ENCODE measurements around the gene HEXB.
A peak's percentile ranks its signal among the peaks of the same experiment; 100 is the strongest.

HEXB gene

GRCh38 chr5:74684900-74685851, at the start of gene HEXB:
HEXB (plus strand) TSS chr5:74685233; CDS start chr5:74685261, 28 bp downstream.
- DNase-seq (ENCODE audit: low spot score), result peak; percentile 90
- no peak for TF ChIP-seq CTCF (IDR thresholded peaks at IDR 0.05; ENCODE audit: borderline replicate concordance, control extremely low read depth, extremely low read depth, insufficient read depth, missing control alignments)
- in situ Hi-C loops (cut with MboI; ENCODE audit: low sequenced_read_pairs, unreplicated experiment), result no loop called here

- in situ Hi-C loops (cut with MboI; ENCODE audit: low sequenced_read_pairs, unreplicated experiment), result no loop called here
- no peak for TF ChIP-seq CTCF (IDR thresholded peaks at IDR 0.05; ENCODE audit: borderline replicate concordance, control extremely low read depth, extremely low read depth, insufficient read depth, missing control alignments)
- DNase-seq (ENCODE audit: low spot score), result no peak
These were observed 48.9 kb upstream of the HEXB start for GRCh38 chr5:74636149-74636548.

GRCh38 chr5:74636552-74636951, 48.5 kb upstream of the HEXB start:
- in situ Hi-C loops (cut with MboI; ENCODE audit: low sequenced_read_pairs, unreplicated experiment), result no loop called here
- no peak for DNase-seq (ENCODE audit: low spot score)
- TF ChIP-seq CTCF (IDR thresholded peaks at IDR 0.05; ENCODE audit: borderline replicate concordance, control extremely low read depth, extremely low read depth, insufficient read depth, missing control alignments), result no peak

- in situ Hi-C loops (cut with MboI; ENCODE audit: low sequenced_read_pairs, unreplicated experiment), result no loop called here
- TF ChIP-seq CTCF (IDR thresholded peaks at IDR 0.05; ENCODE audit: borderline replicate concordance, control extremely low read depth, extremely low read depth, insufficient read depth, missing control alignments), result no peak
- DNase-seq (ENCODE audit: low spot score), result no peak
These were observed 46.5 kb upstream of the HEXB start for GRCh38 chr5:74638544-74638969.

- peak; percentile 44 for DNase-seq (ENCODE audit: low spot score)
- no peak for TF ChIP-seq CTCF (IDR thresholded peaks at IDR 0.05; ENCODE audit: borderline replicate concordance, control extremely low read depth, extremely low read depth, insufficient read depth, missing control alignments)
- in situ Hi-C loops (cut with MboI; ENCODE audit: low sequenced_read_pairs, unreplicated experiment), result no loop called here
These were observed 45.8 kb upstream of the HEXB start for GRCh38 chr5:74638970-74639806.

GRCh38 chr5:74639807-74640449, 45.1 kb upstream of the HEXB start:
- TF ChIP-seq CTCF (IDR thresholded peaks at IDR 0.05; ENCODE audit: borderline replicate concordance, control extremely low read depth, extremely low read depth, insufficient read depth, missing control alignments), result no peak
- DNase-seq (ENCODE audit: low spot score), result peak; percentile 48
- in situ Hi-C loops (cut with MboI; ENCODE audit: low sequenced_read_pairs, unreplicated experiment), result loop anchor here (10.0 kb wide), 1 partner anchor 595 kb away; no protein-coding TSS in a partner anchor
